Subcutaneous adipose tissue (tissue), 4 donors: ENCODE measurements around the gene ERCC3. TPM values are rescaled to one million over a fixed set of nuclear protein-coding genes. Genes with fewer than 3 reads are reported as not detected.

Source experiments
- CTCF ChIP-seq: fragments of 450-650 bp; IDR thresholded peaks from one replicate; pipeline ENCODE4 v1.5.1; 2016; ENCODE audit warnings: low read depth, mild to moderate bottlenecking, control low read depth, antibody characterized with exemption, moderate library complexity
- total RNA-seq, 4 donors: library from RNA; depleted of rRNA; stranded (reverse); fragments of >200 nt; gene quantifications; one replicate each; pipeline ENCODE4 v1.1.0, GENCODE V29; 2016

The ERCC3 gene
- total RNA-seq, 4 donors from 2014 or later, result 32.8 to 45.4 (median 34.0) TPM

- no peak for TF ChIP-seq CTCF
These were observed 27.4 kb upstream of the ERCC3 start for GRCh38 chr2:127321303-127321702.

- no peak for TF ChIP-seq CTCF
These were observed 26.8 kb upstream of the ERCC3 start for GRCh38 chr2:127320586-127321275.

- TF ChIP-seq CTCF, result no peak
These were observed 26.1 kb upstream of the ERCC3 start for GRCh38 chr2:127320067-127320466.

GRCh38 chr2:127314193-127314988 is 20.4 kb upstream of the ERCC3 start:
- no peak for TF ChIP-seq CTCF

- no peak for TF ChIP-seq CTCF
These were observed 19.5 kb upstream of the ERCC3 start for GRCh38 chr2:127313406-127313805.

- no peak for TF ChIP-seq CTCF
These were observed 17.0 kb upstream of the ERCC3 start for GRCh38 chr2:127310980-127311379.

GRCh38 chr2:127309468-127309867 is 15.5 kb upstream of the ERCC3 start:
- TF ChIP-seq CTCF, result no peak
